SK-N-SH treated with all-trans-retinoic acid at 6 μM for 48 hours (cell line): Measurements from ENCODE around the gene ESPL1.

Source experiments
- PATZ1 ChIP-seq: fragments of 250-450 bp; sonication (Bioruptor Pico); IDR thresholded peaks from 2 replicates; pipeline ENCODE4 v1.8.0; 2020; ENCODE audit warnings: mild to moderate bottlenecking, moderate library complexity, borderline replicate concordance
- PPARA ChIP-seq: fragments of 250-450 bp; sonication (Bioruptor Pico); IDR thresholded peaks from 2 replicates; pipeline ENCODE4 v1.5.0; 2020; ENCODE audit warnings: mild to moderate bottlenecking, borderline replicate concordance
- RARB ChIP-seq: fragments of 250-450 bp; sonication (Bioruptor Pico); IDR thresholded peaks from 2 replicates; pipeline ENCODE4 v1.8.0; 2021; ENCODE audit warnings: mild to moderate bottlenecking, moderate library complexity
- SNAI2 ChIP-seq: fragments of 250-450 bp; sonication (Bioruptor Pico); IDR thresholded peaks from 2 replicates; pipeline ENCODE4 v1.5.0; 2020; ENCODE audit warnings: mild to moderate bottlenecking, moderate library complexity
- ZFP3 ChIP-seq: fragments of 250-450 bp; sonication (Bioruptor Pico); IDR thresholded peaks from 2 replicates; pipeline ENCODE4 v1.5.0; 2020; ENCODE audit warnings: mild to moderate bottlenecking, moderate library complexity
- ZFP30 ChIP-seq: fragments of 450-650 bp; formaldehyde crosslinking; IDR thresholded peaks from 2 replicates; pipeline ENCODE4 v1.5.0; 2022; ENCODE audit warnings: mild to moderate bottlenecking, moderate library complexity
- ZNF565 ChIP-seq: fragments of 450-650 bp; formaldehyde crosslinking; conservative IDR thresholded peaks from 2 replicates; pipeline ENCODE4 v1.5.0; 2020; ENCODE audit warnings: low read depth, mild to moderate bottlenecking, moderate library complexity
- ZNF8 ChIP-seq: fragments of 450-650 bp; formaldehyde crosslinking; IDR thresholded peaks from 2 replicates; pipeline ENCODE4 v1.5.0; 2020; ENCODE audit warnings: mild to moderate bottlenecking, moderate library complexity

- TF ChIP-seq RARB (CRISPR knock-in tag): no peak
- no peak for TF ChIP-seq ZFP3 (CRISPR knock-in tag)
- TF ChIP-seq ZFP30: no peak
- TF ChIP-seq ZNF8 (CRISPR knock-in tag): no peak
- TF ChIP-seq SNAI2 (CRISPR knock-in tag): no peak
- no peak for TF ChIP-seq PATZ1 (CRISPR knock-in tag)
- TF ChIP-seq ZNF565 (CRISPR knock-in tag): no peak
- TF ChIP-seq PPARA (CRISPR knock-in tag): no peak
Observed at GRCh38 chr12:53218551-53219291, 49.4 kb upstream of the ESPL1 start.
